HS-5 (cell line): ENCODE results near the gene INPP5D.
"Not testable (repeated sequence)": the region's sequence is repeated elsewhere in the genome, so short reads cannot be mapped to it uniquely, and the experiment has no call there.

Experiments
- DNase-seq: peaks from one replicate; pipeline ENCODE4 v3.0.0-alpha.2; 2012; ENCODE audit warnings: low read depth

The INPP5D gene

GRCh38 chr2:233117811-233118647 is 57.9 kb downstream of the INPP5D start:
- DNase-seq, result no peak

GRCh38 chr2:233118648-233119000 is 58.5 kb downstream of the INPP5D start:
- no peak for DNase-seq

- no peak for DNase-seq
These were observed 59.0 kb downstream of the INPP5D start for GRCh38 chr2:233119123-233119522.

- DNase-seq, result no peak
These were observed 59.7 kb downstream of the INPP5D start for GRCh38 chr2:233119806-233120205.

- no peak for DNase-seq
These were observed 60.3 kb downstream of the INPP5D start for GRCh38 chr2:233120459-233120858.

GRCh38 chr2:233121856-233122255 is 61.7 kb downstream of the INPP5D start:
- DNase-seq, result no peak

GRCh38 chr2:233122541-233122940 is 62.4 kb downstream of the INPP5D start:
- no peak for DNase-seq

- not testable (repeated sequence) for DNase-seq
These were observed 63.4 kb downstream of the INPP5D start for GRCh38 chr2:233123576-233123975.

GRCh38 chr2:233124421-233125080 is 64.4 kb downstream of the INPP5D start:
- DNase-seq, result no peak

GRCh38 chr2:233125455-233126065 is 65.4 kb downstream of the INPP5D start:
- no peak for DNase-seq

- no peak for DNase-seq
These were observed 69.3 kb downstream of the INPP5D start for GRCh38 chr2:233129351-233129978.

- DNase-seq, result no peak
These were observed 69.9 kb downstream of the INPP5D start for GRCh38 chr2:233130024-233130423.

GRCh38 chr2:233130481-233131020 is 70.4 kb downstream of the INPP5D start:
- DNase-seq, result no peak

- no peak for DNase-seq
These were observed 72.0 kb downstream of the INPP5D start for GRCh38 chr2:233131936-233132720.

- DNase-seq, result no peak
These were observed 73.1 kb downstream of the INPP5D start for GRCh38 chr2:233133239-233133638.

- DNase-seq, result no peak
These were observed 75.3 kb downstream of the INPP5D start for GRCh38 chr2:233135421-233135820.

- no peak for DNase-seq
These were observed 76.9 kb downstream of the INPP5D start for GRCh38 chr2:233137040-233137439.

- no peak for DNase-seq
These were observed 80.0 kb downstream of the INPP5D start for GRCh38 chr2:233140077-233140585.

GRCh38 chr2:233140978-233141377 is 80.8 kb downstream of the INPP5D start:
- DNase-seq, result no peak

GRCh38 chr2:233141901-233142300 is 81.8 kb downstream of the INPP5D start:
- DNase-seq, result no peak

GRCh38 chr2:233142355-233142897 is 82.3 kb downstream of the INPP5D start:
- no peak for DNase-seq
